ENCODE data around the gene FKBP1A. TPM values are rescaled to one million over a fixed set of nuclear protein-coding genes. Genes with fewer than 3 reads are reported as not detected.

The FKBP1A gene
- total and polyA plus RNA-seq, 2 donors (not counting 3 experiments of a cell fraction or from before 2014, with no cell fraction given): 968 to 1,972 TPM

DNA sequence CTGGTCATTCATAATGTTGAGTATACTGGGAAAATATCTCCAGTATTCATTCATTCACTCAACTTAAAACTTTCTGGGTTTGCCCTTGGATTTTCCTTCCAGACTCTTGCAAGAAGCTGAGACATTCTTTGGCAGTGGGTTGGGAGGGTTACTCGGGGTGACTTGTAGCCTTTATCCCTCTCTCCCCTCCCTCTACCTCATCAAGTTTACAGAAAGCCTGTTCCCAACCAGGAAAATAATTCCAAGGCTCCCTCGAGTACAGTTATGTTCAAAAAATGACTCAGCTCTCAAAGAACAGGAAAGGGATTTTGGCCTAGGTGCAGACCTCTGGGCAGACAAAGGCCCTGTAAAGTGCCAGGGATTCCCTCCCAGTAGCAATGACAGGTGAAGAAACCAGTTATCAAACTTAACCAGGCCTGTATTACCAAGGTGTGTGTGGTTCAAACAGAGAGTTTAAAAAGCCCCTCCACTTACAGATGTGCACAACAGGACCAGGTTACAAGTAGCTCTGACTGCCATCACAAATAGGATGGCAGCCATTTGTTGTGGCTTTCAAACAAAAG is 22.2 kb downstream of the FKBP1A start:
- Histone ChIP-seq H3K36me3 (ENCODE audit: control insufficient read depth in 2 of 2, extremely low read depth in 1 of 2, insufficient read depth in 2 of 2, low read length in 2 of 2) (peaks cover 25% of the 10 kb centered on the region in 2 experiments), H3K27ac (ENCODE audit: insufficient read depth, low read depth, low read length) (peak overlapping the region; percentile 19), H3K4me3 (replicated peaks in 1 of 3; ENCODE audit: insufficient read depth in 1 of 3, low read depth in 1 of 3, low read length in 3 of 3) (no peak overlapping the region), H3K4me1 (ENCODE audit: control insufficient read depth, extremely low read depth, insufficient read depth, low read length) (peaks cover 62% of the 10 kb centered on the region), H2AFZ (ENCODE audit: low read depth, low read length) (no peak overlapping the region), H4K20me1 (replicated peaks; ENCODE audit: control insufficient read depth, extremely low read depth, insufficient read depth, low read length) (peaks cover 3% of the 10 kb centered on the region), H3K4me2 (ENCODE audit: insufficient read depth, low read length) (no peak overlapping the region), H3K9me3 (replicated peaks; ENCODE audit: control insufficient read depth, insufficient read depth, low read length) (no peaks in the 10 kb centered on the region), H3K79me2 (ENCODE audit: control insufficient read depth, insufficient read depth, low read length) (peaks cover 73% of the 10 kb centered on the region), H3K9me1 (replicated peaks; ENCODE audit: control insufficient read depth, extremely low read depth, insufficient read depth, low read length) (no peaks in the 10 kb centered on the region), H3K27me3 (ENCODE audit: control insufficient read depth in 2 of 2, insufficient read depth in 2 of 2, low read length in 2 of 2) (no peaks in the 10 kb centered on the region), H3K9ac (replicated peaks; ENCODE audit: extremely low read depth, insufficient read depth, low read length) (no peak overlapping the region)
- TF ChIP-seq, protein P1, sequence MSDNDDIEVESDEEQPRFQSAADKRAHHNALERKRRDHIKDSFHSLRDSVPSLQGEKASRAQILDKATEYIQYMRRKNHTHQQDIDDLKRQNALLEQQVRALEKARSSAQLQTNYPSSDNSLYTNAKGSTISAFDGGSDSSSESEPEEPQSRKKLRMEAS (IDR thresholded peaks at IDR 0.05; ENCODE audit: insufficient read depth, insufficient read length): no peak
- TF ChIP-seq POLR2A (IDR thresholded peaks at IDR 0.05; ENCODE audit: low read depth, low read length): no peak
- TF ChIP-seq, protein P2, sequence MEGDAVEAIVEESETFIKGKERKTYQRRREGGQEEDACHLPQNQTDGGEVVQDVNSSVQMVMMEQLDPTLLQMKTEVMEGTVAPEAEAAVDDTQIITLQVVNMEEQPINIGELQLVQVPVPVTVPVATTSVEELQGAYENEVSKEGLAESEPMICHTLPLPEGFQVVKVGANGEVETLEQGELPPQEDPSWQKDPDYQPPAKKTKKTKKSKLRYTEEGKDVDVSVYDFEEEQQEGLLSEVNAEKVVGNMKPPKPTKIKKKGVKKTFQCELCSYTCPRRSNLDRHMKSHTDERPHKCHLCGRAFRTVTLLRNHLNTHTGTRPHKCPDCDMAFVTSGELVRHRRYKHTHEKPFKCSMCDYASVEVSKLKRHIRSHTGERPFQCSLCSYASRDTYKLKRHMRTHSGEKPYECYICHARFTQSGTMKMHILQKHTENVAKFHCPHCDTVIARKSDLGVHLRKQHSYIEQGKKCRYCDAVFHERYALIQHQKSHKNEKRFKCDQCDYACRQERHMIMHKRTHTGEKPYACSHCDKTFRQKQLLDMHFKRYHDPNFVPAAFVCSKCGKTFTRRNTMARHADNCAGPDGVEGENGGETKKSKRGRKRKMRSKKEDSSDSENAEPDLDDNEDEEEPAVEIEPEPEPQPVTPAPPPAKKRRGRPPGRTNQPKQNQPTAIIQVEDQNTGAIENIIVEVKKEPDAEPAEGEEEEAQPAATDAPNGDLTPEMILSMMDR (IDR thresholded peaks at IDR 0.05; ENCODE audit: extremely low read depth in 1 of 2, insufficient read depth in 1 of 2, low read depth in 1 of 2, low read length in 2 of 2): no peak
- TF ChIP-seq JUN (IDR thresholded peaks at IDR 0.05; ENCODE audit: borderline replicate concordance, insufficient read depth, insufficient read length, low read depth): no peak
- TF ChIP-seq POLR2AphosphoS5 (IDR thresholded peaks at IDR 0.05; ENCODE audit: insufficient read depth, low read depth, low read length): no peak
- no peak for TF ChIP-seq GATA2 (IDR thresholded peaks at IDR 0.05; ENCODE audit: insufficient read depth, insufficient read length, low read depth, low read length)
- TF ChIP-seq MYC (IDR thresholded peaks at IDR 0.05; ENCODE audit: low read depth, low read length): no peak
- TF ChIP-seq EZH2 (IDR thresholded peaks at IDR 0.05; ENCODE audit: borderline replicate concordance, low read depth, low read length, severe bottlenecking): no peak
- TF ChIP-seq FOS (IDR thresholded peaks at IDR 0.05; ENCODE audit: borderline replicate concordance, insufficient read depth, low read length): no peak
- no TSS peak for BruUV-seq (replicated peaks)
- FAIRE-seq (no peak), DNase-seq (ENCODE audit: low read depth, low spot score) (no peak)
- CTCF ChIA-PET: interaction anchor here (1.0 to 2.0 kb wide), 4 partner anchors 9 to 66 kb away, joined by 4 to 8 read pairs (median 4); no protein-coding TSS in a partner anchor
- dilution Hi-C loops (cut with MboI; ENCODE audit: extremely low pct_ligation_motif_present, low sequenced_read_pairs): no loop called here
- intact Hi-C loops (cut with micrococcal nuclease): no loop called here
- POLR2A ChIA-PET: interaction anchor here (0.6 kb wide), 1 partner anchor 9 kb away, joined by 5 read pairs; no protein-coding TSS in a partner anchor

Data from endothelial cell of umbilical vein (primary cell).